Measurements from ENCODE around the gene RNF181.

RNF181 gene

GRCh38 chr2:85580206-85580605 is 15.3 kb upstream of the RNF181 start:
- TF ChIP-seq FOXP2 (optimal IDR thresholded peaks at IDR 0.05; ENCODE audit: borderline replicate concordance, extremely low read depth, extremely low read length, insufficient read depth): no peak
- no peak for TF ChIP-seq SIN3A (IDR thresholded peaks at IDR 0.05; ENCODE audit: borderline replicate concordance, insufficient read depth, low read length)

- TF ChIP-seq FOXP2 (optimal IDR thresholded peaks at IDR 0.05; ENCODE audit: borderline replicate concordance, extremely low read depth, extremely low read length, insufficient read depth) (no peak), REST (IDR thresholded peaks at IDR 0.05; ENCODE audit: insufficient read depth in 1 of 2, low read depth in 2 of 2, low read length in 2 of 2) (no peak), POLR2AphosphoS5 (IDR thresholded peaks at IDR 0.05; ENCODE audit: low read depth, low read length) (no peak), SIN3A (IDR thresholded peaks at IDR 0.05; ENCODE audit: borderline replicate concordance, insufficient read depth, low read length) (no peak), TAF1 (IDR thresholded peaks at IDR 0.05; ENCODE audit: borderline replicate concordance, insufficient read depth, low read length) (no peak)
These were observed 13.1 kb upstream of the RNF181 start for GRCh38 chr2:85582492-85582891.

- TF ChIP-seq POLR2AphosphoS5 (IDR thresholded peaks at IDR 0.05; ENCODE audit: low read depth, low read length) (no peak), SIN3A (IDR thresholded peaks at IDR 0.05; ENCODE audit: borderline replicate concordance, insufficient read depth, low read length) (no peak), REST (IDR thresholded peaks at IDR 0.05; ENCODE audit: insufficient read depth in 1 of 2, low read depth in 2 of 2, low read length in 2 of 2) (no peak), TAF1 (IDR thresholded peaks at IDR 0.05; ENCODE audit: borderline replicate concordance, insufficient read depth, low read length) (no peak), FOXP2 (optimal IDR thresholded peaks at IDR 0.05; ENCODE audit: borderline replicate concordance, extremely low read depth, extremely low read length, insufficient read depth) (no peak)
These were observed 11.7 kb upstream of the RNF181 start for GRCh38 chr2:85583667-85584353.

- TF ChIP-seq SIN3A (IDR thresholded peaks at IDR 0.05; ENCODE audit: borderline replicate concordance, insufficient read depth, low read length) (no peak), POLR2AphosphoS5 (IDR thresholded peaks at IDR 0.05; ENCODE audit: low read depth, low read length) (no peak), TAF1 (IDR thresholded peaks at IDR 0.05; ENCODE audit: borderline replicate concordance, insufficient read depth, low read length) (no peak)
These were observed 11.1 kb upstream of the RNF181 start, which contains the start of gene VAMP5 for GRCh38 chr2:85584354-85584856. VAMP5 (plus strand) TSS chr2:85584431; CDS start chr2:85584491, 60 bp downstream.

- TF ChIP-seq TAF1 (IDR thresholded peaks at IDR 0.05; ENCODE audit: borderline replicate concordance, insufficient read depth, low read length): no peak
- TF ChIP-seq FOXP2 (optimal IDR thresholded peaks at IDR 0.05; ENCODE audit: borderline replicate concordance, extremely low read depth, extremely low read length, insufficient read depth): peak; percentile 29
- TF ChIP-seq POLR2AphosphoS5 (IDR thresholded peaks at IDR 0.05; ENCODE audit: low read depth, low read length): no peak
- TF ChIP-seq SIN3A (IDR thresholded peaks at IDR 0.05; ENCODE audit: borderline replicate concordance, insufficient read depth, low read length): 0 out of 2 replicates have a peak, but pooled peaks have one; percentile 25
- no peak for TF ChIP-seq REST (IDR thresholded peaks at IDR 0.05; ENCODE audit: insufficient read depth in 1 of 2, low read depth in 2 of 2, low read length in 2 of 2)
These were observed 10.4 kb upstream of the RNF181 start for GRCh38 chr2:85584857-85585780.

Data from PFSK-1 (cell line).